Right lobe of liver (tissue), 4 donors: Measurements from ENCODE around the gene NIM1K.

Experiments
- POLR2A ChIP-seq: fragments of 450-650 bp; IDR thresholded peaks from one replicate; pipeline ENCODE4 v1.6.1; 2017; ENCODE audit warnings: antibody characterized with exemption, mild to moderate bottlenecking
- TF ChIP-seq, protein P1 (sequence below), 4 donors: fragments of 200-600 bp in 3 of 4; fragments of 450-650 bp in 1 of 4; IDR thresholded peaks; one replicate each; pipeline versions ENCODE4 v1.5.1 to v1.8.0; 2016 to 2022; ENCODE audit warnings: antibody characterized with exemption in 4 of 4, mild to moderate bottlenecking in 2 of 4
- donor health status: DM: no; HTN: no; CAD: no.
- donor health status: DM: no; HTN: no; CAD: no.
- donor health status: DM: no; HTN: yes; CAD: no.

GRCh38 chr5:43298443-43298842 is 106.4 kb downstream of the NIM1K start:
- TF ChIP-seq, protein P1, sequence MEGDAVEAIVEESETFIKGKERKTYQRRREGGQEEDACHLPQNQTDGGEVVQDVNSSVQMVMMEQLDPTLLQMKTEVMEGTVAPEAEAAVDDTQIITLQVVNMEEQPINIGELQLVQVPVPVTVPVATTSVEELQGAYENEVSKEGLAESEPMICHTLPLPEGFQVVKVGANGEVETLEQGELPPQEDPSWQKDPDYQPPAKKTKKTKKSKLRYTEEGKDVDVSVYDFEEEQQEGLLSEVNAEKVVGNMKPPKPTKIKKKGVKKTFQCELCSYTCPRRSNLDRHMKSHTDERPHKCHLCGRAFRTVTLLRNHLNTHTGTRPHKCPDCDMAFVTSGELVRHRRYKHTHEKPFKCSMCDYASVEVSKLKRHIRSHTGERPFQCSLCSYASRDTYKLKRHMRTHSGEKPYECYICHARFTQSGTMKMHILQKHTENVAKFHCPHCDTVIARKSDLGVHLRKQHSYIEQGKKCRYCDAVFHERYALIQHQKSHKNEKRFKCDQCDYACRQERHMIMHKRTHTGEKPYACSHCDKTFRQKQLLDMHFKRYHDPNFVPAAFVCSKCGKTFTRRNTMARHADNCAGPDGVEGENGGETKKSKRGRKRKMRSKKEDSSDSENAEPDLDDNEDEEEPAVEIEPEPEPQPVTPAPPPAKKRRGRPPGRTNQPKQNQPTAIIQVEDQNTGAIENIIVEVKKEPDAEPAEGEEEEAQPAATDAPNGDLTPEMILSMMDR (IDR thresholded peaks at IDR 0.05): no peak
- TF ChIP-seq POLR2A: no peak
